GM12874 (cell line): ENCODE measurements around the gene CAST.

ENCODE experiments used
- TF ChIP-seq, protein P1 (sequence below): IDR thresholded peaks from 2 replicates; pipeline ENCODE4 v1.5.1; 2011; ENCODE audit warnings: low read depth, mild to moderate bottlenecking, control low read depth, low read length, moderate library complexity; ENCODE audit not compliant: insufficient read depth

The CAST gene

DNA sequence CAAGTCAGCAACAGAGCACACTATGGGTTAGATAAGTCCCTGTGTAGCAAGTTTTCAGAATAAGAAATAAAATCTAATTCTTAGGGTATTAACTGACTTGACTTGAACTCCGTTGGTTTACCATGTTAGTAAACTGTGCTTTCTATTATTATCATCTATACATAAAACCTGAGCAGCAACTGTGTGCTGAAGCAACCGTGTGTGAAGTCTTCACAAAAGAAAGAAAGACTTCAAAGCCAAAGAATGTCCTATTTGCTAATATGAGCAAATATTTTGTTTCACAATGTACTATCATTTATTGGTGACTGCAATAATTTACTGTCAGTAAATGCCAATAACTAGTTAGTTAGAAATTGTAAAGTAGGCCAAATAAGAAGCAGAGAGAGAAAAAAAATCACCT, 112.9 kb downstream of the CAST start:
- TF ChIP-seq, protein P1, sequence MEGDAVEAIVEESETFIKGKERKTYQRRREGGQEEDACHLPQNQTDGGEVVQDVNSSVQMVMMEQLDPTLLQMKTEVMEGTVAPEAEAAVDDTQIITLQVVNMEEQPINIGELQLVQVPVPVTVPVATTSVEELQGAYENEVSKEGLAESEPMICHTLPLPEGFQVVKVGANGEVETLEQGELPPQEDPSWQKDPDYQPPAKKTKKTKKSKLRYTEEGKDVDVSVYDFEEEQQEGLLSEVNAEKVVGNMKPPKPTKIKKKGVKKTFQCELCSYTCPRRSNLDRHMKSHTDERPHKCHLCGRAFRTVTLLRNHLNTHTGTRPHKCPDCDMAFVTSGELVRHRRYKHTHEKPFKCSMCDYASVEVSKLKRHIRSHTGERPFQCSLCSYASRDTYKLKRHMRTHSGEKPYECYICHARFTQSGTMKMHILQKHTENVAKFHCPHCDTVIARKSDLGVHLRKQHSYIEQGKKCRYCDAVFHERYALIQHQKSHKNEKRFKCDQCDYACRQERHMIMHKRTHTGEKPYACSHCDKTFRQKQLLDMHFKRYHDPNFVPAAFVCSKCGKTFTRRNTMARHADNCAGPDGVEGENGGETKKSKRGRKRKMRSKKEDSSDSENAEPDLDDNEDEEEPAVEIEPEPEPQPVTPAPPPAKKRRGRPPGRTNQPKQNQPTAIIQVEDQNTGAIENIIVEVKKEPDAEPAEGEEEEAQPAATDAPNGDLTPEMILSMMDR = no peak

GRCh38 chr5:96775689-96776088, 113.5 kb downstream of the CAST start:
- TF ChIP-seq, protein P1 = no peak

DNA sequence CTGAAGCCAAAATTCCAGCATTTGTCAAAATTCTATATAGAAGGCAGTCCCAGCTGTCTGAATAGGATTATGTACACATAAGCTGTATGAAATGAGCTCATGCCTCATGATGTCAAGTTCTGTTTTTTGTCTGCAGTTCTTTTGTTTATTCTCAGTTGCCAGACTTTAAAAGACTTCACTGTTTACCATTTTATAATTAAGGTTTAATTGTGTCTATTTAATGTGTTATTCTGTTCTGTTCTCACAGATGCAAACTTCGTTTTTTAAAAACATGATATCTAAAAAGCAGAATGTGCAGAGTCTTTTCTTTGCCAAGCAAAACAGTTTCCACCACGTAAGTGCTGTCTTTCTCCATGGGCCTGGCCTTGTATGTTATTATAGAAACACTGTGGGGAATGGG, 114.4 kb downstream of the CAST start:
- TF ChIP-seq, protein P1 = no peak

DNA sequence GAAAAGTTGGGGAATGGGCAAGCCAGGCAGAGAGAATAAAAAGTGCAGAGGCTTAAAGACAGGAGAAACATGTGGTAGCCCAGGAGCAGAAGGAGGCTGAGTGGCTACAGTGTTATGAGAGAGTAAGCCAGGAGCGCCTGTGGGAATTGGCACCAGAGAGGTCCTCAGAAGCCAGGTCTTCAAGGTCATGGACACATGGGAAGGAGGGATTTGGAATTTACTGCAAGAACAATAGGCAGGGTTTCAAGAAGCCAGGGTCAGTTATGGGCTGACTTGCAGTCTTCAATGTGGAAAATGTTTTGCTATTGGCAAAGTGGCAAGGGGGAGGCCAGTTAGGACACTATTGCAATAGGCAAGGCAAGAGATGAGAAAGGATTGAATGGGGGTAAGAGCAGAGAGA, 116.2 kb downstream of the CAST start:
- TF ChIP-seq, protein P1 = no peak

DNA sequence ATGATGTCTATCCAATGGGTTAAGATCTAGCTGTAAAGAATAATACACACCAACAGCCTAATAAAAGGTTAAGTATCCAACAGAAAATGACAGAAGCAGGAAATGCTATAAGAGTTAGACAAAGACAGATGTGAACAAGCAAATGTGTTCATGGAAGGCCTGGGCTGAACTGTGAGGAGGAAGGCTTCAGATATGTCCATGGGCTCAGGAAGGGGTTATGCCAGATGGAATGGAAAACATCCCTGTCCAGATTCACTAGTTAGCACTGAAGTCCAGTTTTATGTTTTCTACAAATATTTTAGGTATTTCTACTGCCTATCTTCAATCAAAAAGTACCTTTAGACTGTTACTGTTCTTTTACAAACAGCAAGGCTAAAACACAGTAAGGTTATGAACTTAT, 118.5 kb downstream of the CAST start:
- TF ChIP-seq, protein P1 = no peak

- TF ChIP-seq, protein P1 = no peak
Observed at GRCh38 chr5:96781031-96781971, 119.1 kb downstream of the CAST start.

DNA sequence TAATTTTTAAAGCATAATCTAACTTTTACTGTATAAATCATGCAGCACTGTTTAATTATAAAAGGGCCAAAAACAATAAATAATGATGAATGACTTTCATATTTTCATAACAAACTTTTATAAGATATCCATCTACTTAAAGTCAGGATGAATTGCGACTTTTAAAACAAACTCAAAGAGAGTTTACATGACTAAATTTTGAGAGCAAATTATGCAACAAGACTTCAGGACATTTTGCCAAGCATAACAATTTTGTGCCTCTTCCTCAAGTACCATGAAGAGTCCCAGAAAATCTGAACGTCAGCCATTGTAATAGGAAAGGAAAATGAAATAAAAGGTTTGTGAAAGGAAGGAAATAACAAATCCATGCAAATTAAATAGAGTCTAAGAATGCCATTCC, 121.2 kb downstream of the CAST start:
- TF ChIP-seq, protein P1 = no peak
